Activated CD4-positive, CD25-positive, alpha-beta regulatory T cell (primary cell): ENCODE results near the gene NCOA1.
A peak's percentile ranks its signal among the peaks of the same experiment; 100 is the strongest.
"Not testable (repeated sequence)": the region's sequence is repeated elsewhere in the genome, so short reads cannot be mapped to it uniquely, and the experiment has no call there.

Source experiments
- DNase-seq, 4 experiments: peaks; one replicate each; lab custom pipeline; 2025; lab: John Stamatoyannopoulos, UW

Gene NCOA1

DNA sequence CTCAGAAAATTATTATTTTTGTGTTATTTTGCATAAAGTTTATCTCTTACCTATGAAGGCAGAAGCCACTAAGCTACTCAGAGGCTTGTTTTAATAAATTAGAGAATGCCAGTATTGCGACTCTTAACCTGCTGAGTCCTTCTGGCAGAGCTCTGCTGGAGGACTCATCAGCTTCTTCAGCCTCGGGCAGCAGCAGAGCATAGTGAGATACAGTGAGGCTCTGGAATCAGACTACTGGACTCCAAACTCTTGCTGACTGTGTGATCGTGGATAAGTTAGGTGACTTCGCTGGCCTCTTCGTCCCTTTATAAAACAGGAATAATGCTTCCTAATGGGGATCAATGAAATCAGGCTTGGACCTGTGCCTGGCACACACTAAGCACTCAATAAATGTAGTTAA is 300.4 kb downstream of the NCOA1 start:
- no peak for DNase-seq

DNA sequence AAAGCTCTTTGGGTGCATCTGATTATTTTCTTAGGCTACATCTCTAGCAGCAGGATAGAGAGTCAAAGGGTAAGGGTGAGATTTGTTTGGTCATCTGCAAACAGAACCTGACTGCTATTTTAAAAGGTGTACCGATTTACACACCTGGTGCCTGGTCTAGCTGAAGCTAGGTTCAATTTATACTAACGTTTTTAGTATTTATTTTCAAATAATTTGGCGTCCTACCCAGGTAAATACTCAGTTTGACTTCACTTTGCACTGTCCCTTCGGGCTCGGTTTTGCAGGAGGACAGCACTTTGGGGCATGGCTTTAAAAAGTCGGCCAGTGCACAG is 301.5 kb downstream of the NCOA1 start:
- DNase-seq, result no peak

- DNase-seq, result peak; percentile 91 to 93 (median 92)
Observed at GRCh38 chr2:24792874-24793760, 302.1 kb downstream of the NCOA1 start, which contains the start of the genes CENPO and PTRHD1. Gene CENPO, plus strand, starts transcription at chr2:24793425. Its CDS starts 495 bp downstream, at chr2:24793920. Gene PTRHD1, minus strand, starts transcription at chr2:24793391. Its CDS starts 14 bp downstream, at chr2:24793377.

DNA sequence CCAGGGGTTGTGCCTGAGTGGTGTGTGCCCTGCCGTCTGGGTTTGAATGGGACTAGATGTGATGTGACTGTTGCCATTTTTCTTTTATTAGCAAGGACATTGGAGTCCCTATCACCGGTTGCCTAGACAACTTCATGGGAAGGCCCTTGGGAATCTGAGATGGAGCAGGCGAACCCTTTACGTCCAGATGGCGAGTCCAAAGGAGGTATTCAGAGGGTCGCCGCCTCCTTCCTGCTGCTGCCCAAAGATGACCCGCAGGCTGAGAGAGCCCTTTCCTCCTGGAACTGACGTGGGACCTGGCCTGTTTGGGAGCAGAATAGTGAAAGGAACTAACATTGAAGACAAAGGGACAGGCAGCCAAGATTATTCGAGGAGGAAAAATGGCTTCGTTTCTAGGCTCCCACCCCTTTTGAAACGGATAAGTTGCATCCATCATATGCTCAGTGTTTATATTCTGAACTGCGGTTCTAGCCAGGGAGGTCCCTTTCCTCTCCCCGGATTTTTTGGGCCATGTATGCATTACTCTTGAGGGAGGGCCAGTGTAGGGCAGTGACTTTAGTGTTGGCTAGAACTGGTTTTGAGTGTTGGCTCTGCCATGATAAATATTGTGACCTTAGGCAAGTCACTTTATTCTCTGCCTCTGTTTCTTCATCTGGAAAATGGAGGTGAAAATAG is 302.8 kb downstream of the NCOA1 start:
- DNase-seq, result no peak

DNA sequence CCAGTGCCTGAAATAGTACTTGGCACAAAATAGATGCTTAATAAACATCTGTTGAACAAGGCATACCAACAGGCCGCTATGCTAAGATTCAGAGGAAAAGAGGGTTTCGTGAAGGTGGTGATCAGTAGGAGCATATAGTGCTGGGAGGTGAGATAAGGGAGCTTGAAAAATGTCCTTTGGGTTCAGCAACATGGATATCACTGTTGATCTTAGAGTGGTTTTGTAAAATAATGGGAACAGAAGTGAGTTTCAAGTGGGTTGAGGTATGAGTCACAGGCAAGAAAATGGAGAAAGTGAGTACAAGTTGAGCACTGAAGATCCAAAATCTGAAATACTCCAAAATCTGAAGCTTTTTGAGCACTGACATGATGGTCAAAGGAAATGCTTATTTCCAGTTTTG is 306.6 kb downstream of the NCOA1 start:
- DNase-seq, result no peak

- not testable (repeated sequence) for DNase-seq
Observed at GRCh38 chr2:24800487-24800886, 309.4 kb downstream of the NCOA1 start.

DNA sequence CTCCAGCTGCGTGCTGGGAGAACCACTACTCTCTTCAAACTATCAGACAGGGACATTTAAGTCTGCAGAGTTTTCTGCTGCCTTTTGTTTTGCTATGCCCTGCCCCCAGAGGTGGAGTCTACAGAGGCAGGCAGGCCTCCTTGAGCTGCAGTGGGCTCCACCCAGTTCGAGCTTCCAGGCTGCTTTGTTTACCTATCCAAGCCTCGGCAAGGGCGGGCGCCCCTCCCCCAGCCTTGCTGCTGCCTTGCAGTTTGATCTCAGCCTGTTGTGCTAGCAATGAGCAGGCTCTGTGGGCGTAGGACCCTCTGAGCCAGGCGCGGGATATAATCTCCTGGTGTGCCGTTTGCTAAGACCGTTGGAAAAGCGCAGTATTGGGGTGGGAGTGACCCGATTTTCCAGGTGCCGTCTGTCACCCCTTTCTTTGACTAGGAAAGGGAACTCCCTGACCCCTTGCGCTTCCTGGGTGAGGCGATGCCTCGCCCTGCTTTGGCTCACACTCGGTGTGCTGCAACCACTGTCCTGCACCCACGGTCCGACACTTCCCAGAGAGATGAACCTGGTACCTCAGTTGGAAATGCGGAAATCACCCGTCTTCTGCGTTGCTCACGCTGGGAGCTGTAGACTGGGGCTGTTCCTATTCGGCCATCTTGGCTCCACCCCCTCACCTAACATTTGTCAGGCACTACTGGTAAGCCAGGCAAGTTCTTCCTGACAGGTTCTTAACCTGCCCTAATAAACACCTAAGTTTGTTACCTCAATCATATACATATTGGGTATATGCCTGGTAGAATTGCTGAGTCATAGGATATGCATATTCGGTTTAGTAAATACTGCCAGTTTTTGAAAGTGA is 315.0 kb downstream of the NCOA1 start:
- not testable (repeated sequence) for DNase-seq

DNA sequence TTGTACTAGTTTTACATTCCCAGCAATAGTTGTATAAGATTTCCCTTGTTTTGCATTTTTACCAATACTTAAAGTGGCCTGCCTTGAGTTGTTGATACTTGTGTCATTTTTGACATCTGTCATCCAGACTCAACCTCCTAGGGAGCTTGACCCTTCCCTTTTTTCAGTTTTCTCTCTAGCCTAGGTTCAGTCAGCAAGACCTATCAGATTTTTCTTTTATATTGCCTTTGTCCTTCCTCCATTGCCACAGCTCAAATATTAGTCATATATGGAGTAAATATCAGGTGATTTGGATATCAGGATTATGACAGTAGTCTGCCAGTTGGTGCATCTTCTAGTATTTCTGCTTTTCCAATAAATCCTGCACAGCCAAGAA is 315.6 kb downstream of the NCOA1 start:
- DNase-seq, result no peak

GRCh38 chr2:24809316-24810007 is 318.4 kb downstream of the NCOA1 start:
- no peak for DNase-seq

GRCh38 chr2:24813691-24814137 is 322.7 kb downstream of the NCOA1 start:
- DNase-seq, result no peak

DNA sequence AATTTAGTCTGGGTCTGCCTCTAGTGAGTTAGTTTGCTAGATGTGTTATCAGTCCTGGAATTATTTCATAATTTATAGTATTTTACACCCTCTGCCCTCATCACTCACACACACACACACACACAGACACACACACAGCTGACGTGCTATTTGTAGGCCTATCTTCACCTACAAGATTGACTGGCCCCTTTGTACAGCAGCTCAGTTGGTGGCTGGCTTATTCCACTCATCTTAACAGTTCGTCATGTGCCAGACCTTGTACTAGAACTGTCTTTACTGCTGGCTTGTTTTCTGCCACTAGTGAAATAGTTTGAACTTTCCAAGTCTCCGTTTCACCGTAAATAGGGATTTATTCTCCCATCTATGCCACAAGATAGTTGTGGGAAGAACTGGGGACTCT is 323.5 kb downstream of the NCOA1 start:
- no peak for DNase-seq

DNA sequence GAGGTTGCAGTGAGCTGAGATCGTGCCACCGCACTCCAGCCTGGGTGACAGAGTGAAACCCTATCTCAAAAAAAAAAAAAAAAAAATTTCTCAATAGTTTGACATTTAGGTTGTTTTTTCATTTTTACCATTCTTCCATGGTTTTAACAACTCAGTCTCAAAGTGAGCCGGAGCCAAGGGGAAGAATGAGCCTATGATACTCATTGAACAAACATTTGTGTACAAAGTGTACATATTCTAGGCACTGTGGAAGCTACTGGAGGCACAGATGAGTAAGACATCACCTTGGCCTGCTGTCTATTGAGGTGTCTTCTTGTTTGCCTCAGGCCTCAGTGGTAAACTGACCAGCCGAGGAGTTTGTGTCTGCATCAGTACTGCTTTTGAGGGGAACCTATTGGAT is 324.1 kb downstream of the NCOA1 start:
- no peak for DNase-seq

DNA sequence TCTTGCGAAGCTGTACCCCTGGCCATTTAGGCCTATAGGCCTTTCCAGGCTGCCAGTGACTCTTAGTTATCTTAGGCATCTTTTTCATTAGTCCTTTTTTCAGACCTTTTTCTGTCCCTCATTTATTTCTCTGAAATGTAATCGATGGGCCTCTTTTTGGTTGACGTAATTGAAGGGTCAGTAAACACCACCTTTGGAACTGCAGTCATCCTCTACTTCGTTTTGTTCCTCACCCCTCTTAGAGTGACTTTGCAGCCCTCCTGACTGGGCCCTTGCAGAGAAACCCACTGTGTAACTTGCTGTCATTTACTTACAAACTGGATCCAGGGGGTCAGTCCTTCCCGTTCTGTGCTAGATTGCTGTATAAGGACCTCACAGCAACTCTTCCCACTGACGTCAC is 325.4 kb downstream of the NCOA1 start:
- no peak for DNase-seq

- DNase-seq, result no peak
Observed at GRCh38 chr2:24816884-24817283, 325.8 kb downstream of the NCOA1 start.

- no peak for DNase-seq
Observed at GRCh38 chr2:24818721-24819167, 327.7 kb downstream of the NCOA1 start.

- no peak for DNase-seq
Observed at GRCh38 chr2:24819442-24820174, 328.6 kb downstream of the NCOA1 start.

DNA sequence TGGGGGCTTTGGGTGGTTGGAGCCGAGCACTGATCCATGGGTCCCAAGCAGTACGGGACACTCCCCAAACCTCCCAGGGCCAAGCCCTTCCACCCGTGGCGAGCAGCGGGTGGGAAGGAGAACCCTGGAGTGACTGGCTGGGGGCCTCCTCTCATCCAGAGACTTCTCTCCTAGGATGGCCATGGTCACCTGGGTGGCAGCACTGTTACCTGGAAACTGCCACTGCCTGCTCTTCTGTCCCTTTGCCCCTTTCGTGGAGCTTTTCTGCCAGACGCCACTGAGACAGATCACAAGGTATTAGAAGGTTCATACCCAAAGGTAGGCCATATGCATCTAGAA is 329.1 kb downstream of the NCOA1 start:
- no peak for DNase-seq
